Measurements from ENCODE around the gene LRRC8A.

GRCh38 chr9:128909859-128910258, 27.9 kb downstream of the LRRC8A start:
- TF ChIP-seq POLR2A (IDR thresholded peaks at IDR 0.05) (no peak), CTCF (IDR thresholded peaks at IDR 0.05) (no peak)
